HL-60/S4 (cell line): ENCODE results near the gene LMCD1.
"Not testable (repeated sequence)": the region's sequence is repeated elsewhere in the genome, so short reads cannot be mapped to it uniquely, and the experiment has no call there.

ENCODE experiments used
- in situ Hi-C: fragments of 300-500 bp; cut with MboI; formaldehyde crosslinking; loops from 2 replicates; pipeline ENCODE4 v1.14.3; 2022; ENCODE audit warnings: low sequenced_read_pairs

Gene LMCD1

GRCh38 chr3:8579943-8580342 is 78.3 kb downstream of the LMCD1 start:
- in situ Hi-C loops, result no loop called here

DNA sequence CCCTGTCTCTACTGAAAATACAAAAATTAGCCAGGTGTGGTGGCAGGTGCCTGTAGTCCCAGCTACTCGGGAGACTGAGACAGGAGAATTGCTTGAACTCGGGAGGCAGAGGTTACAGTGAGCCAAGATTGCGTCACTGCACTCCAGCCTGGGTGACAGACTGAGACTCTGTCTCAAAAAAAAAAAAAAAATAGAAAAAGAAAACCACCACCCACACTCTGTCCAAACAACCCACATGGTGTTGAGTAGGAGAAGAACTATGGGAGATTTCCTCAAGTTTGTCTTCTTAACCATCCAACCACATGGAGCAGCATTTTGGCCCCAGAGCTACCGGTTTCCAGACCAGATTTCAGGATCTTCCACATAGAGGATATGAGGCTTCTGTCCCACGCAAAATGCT is 78.8 kb downstream of the LMCD1 start:
- in situ Hi-C loops, result not testable (repeated sequence)

GRCh38 chr3:8581373-8581772 is 79.8 kb downstream of the LMCD1 start:
- in situ Hi-C loops, result no loop called here

DNA sequence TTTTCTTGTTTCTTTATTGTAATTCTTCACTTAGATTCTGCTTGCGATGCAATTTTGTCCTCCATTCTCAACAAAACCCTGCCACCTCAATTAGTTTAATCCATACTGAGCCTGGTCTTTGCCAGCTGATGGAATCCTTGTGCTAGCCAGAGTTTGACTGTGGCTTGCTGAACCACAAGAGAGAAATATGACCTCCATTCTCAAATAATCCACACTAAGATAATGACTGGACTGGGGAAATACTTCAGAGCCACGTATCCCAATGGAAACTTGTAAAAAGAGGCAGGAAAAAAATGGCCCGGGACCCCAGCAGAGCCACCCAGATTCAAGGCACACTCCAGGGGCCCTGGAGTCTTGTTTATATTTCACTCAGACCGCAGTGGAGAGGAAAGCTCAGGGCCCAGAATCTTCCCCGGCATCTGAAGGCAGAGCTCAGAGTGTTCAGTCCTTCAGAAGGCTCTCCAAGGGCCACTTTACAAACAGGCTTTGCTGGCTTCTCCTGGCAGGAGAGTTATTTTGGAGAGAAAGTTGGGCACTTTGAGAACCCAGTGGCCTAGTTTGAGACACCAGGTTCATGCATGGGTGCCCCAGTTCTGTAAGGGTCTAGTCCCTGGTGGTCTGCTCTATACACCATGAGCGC is 80.3 kb downstream of the LMCD1 start:
- in situ Hi-C loops, result no loop called here

DNA sequence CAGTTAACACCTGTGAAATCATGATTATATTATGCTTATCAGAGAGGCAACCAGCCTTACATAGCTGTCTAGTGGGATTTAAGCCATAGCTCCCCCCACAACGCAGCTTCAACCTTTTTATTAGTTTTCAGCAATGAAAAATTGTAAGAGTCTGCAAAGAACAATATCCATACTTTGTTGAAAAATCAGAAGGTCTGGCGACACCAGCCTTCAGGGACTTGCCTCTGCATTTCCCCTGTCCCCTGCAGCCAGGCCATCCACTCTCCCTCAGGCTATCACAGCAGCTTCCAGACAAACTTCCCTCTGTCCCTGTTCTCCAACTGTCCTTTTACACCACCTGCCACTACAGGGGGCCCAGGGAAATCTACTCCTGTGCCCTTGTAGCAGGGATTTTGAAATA is 83.0 kb downstream of the LMCD1 start:
- in situ Hi-C loops, result no loop called here

GRCh38 chr3:8589880-8590556 is 88.4 kb downstream of the LMCD1 start:
- in situ Hi-C loops, result no loop called here

GRCh38 chr3:8593021-8593827 is 91.6 kb downstream of the LMCD1 start:
- in situ Hi-C loops, result no loop called here

- in situ Hi-C loops, result no loop called here
These were observed 93.6 kb downstream of the LMCD1 start for GRCh38 chr3:8595252-8595651.

- in situ Hi-C loops, result no loop called here
These were observed 94.1 kb downstream of the LMCD1 start for GRCh38 chr3:8595695-8596115.

DNA sequence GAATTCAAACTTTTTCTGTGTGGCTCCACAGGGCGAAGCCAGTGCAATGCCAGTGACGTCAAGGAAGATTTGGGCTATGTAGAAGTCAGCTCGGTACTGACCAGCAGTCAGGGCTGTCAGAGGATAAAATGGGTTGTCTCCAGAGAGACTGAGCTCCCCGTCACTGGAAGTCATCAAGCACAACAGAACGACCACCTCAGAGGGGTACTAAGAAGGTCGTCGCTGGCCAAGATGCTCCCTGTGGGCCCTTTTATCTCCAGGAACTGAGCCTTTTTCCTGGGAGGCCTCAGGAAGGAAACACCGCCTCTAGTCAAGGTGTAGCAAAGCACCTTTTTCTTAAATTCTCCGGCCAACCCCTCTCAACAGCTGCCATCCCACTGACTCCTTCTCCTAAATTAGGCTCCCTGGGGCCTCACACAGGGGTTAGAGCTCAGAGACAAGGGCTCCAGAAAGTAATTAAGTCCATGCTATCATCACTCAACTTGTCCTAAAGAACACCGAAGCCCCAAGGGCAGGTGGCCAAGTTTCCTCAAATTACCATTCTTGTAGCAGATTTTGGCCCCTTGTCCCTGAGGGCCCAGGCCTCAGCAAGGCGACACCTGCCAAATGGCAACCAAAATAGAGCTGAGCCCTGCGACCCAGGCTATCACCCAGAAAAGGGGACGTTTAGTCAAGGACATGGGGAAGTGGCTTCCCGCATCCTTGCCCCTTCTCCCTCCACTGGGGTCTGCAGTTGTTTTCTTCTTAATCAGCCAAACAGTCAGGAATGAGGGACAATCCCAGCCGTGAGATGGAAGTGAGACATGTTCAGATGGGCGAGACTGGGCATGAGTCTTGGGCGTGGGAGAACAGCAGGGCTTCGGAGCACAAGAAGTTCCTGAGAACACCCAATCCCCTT is 94.9 kb downstream of the LMCD1 start:
- in situ Hi-C loops, result no loop called here

GRCh38 chr3:8597219-8597853 is 95.7 kb downstream of the LMCD1 start:
- in situ Hi-C loops, result no loop called here

DNA sequence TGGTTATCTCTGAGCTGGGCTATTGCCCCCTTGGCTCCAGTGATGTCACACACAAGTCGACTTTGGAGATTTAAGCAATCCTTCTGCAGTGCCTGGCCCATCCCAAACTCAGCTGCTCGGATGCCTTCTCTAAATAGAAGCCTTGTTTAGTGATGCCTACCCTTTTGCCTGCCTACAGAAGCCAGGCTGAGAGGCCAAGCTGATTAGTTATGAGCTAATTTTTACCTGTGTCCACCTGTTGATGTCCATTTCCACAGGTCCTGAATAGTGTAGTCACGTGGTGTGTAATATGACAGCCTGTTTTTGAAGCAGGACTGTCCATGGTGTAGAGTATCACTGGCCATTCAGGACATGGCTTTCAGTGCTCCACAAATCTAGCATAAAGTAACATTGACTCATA is 97.5 kb downstream of the LMCD1 start:
- in situ Hi-C loops, result no loop called here

DNA sequence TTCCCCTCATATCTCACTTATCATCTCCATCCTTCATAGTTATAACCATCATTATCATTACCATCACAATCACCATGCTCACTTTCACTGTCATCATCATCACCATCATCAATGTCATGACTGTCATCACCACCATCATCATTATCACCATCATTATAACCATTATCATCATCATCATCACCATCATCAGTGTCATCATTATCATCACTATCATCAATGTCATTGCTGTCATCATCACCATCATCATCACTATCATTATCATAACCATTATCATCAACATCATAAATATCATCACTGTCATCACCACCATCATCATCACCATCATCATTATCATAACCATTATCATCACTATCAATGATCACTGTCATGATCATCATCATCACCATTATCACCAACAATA is 98.8 kb downstream of the LMCD1 start:
- in situ Hi-C loops, result loop anchor here (25.0 kb wide), 1 partner anchor 163 kb away; no protein-coding TSS in a partner anchor

- in situ Hi-C loops, result loop anchor here (25.0 kb wide), 1 partner anchor 166 kb away; no protein-coding TSS in a partner anchor
These were observed 101.6 kb downstream of the LMCD1 start for GRCh38 chr3:8603115-8603710.

GRCh38 chr3:8604006-8604405 is 102.4 kb downstream of the LMCD1 start:
- in situ Hi-C loops, result loop anchor here (25.0 kb wide), 1 partner anchor 167 kb away; no protein-coding TSS in a partner anchor

- in situ Hi-C loops, result loop anchor here (25.0 kb wide), 1 partner anchor 168 kb away; no protein-coding TSS in a partner anchor
These were observed 103.4 kb downstream of the LMCD1 start for GRCh38 chr3:8604988-8605387.

- in situ Hi-C loops, result loop anchor here (25.0 kb wide), 1 partner anchor 169 kb away; no protein-coding TSS in a partner anchor
These were observed 105.1 kb downstream of the LMCD1 start for GRCh38 chr3:8606701-8607231.

- in situ Hi-C loops, result loop anchor here (25.0 kb wide), 1 partner anchor 170 kb away; no protein-coding TSS in a partner anchor
These were observed 105.8 kb downstream of the LMCD1 start for GRCh38 chr3:8607234-8608040.
